ENCODE results near the gene FAM193B.

The FAM193B gene

GRCh38 chr5:177472460-177473442, 81.6 kb downstream of the FAM193B start:
- Histone ChIP-seq H3K27ac (ENCODE audit: low read depth, low read length) (peak overlapping the region; percentile 94), H3K4me3 (ENCODE audit: low read length) (peak overlapping the region; percentile 98), H3K4me1 (ENCODE audit: insufficient read depth, low read length) (peaks cover 40% of the 10 kb centered on the region), H3K27me3 (ENCODE audit: insufficient read depth, low read length) (no peaks in the 10 kb centered on the region), H3K9me3 (ENCODE audit: insufficient read depth, low read depth, low read length) (no peaks in the 10 kb centered on the region), H3K36me3 (ENCODE audit: insufficient read depth, low read length) (peaks cover 42% of the 10 kb centered on the region), H3K9ac (ENCODE audit: low read depth, low read length) (peak overlapping the region; percentile 98)
- under 1% methylated on average over 93 of the region's 93 CpGs for WGBS

GRCh38 chr5:177471610-177472356, 82.6 kb downstream of the FAM193B start:
- peak overlapping the region; percentile 98 for H3K9ac ChIP-seq (ENCODE audit: low read depth, low read length)
- H3K36me3 ChIP-seq (ENCODE audit: insufficient read depth, low read length) = peaks cover 52% of the 10 kb centered on the region
- peak overlapping the region; percentile 94 for H3K27ac ChIP-seq (ENCODE audit: low read depth, low read length)
- H3K4me3 ChIP-seq (ENCODE audit: low read length) = peak overlapping the region; percentile 98
- WGBS = 63% methylated on average over 14 of the region's 14 CpGs
- H3K9me3 ChIP-seq (ENCODE audit: insufficient read depth, low read depth, low read length) = no peaks in the 10 kb centered on the region
- H3K4me1 ChIP-seq (ENCODE audit: insufficient read depth, low read length) = peaks cover 40% of the 10 kb centered on the region
- no peaks in the 10 kb centered on the region for H3K27me3 ChIP-seq (ENCODE audit: insufficient read depth, low read length)

- Histone ChIP-seq H3K27ac (ENCODE audit: low read depth, low read length) (no peak overlapping the region), H3K4me3 (ENCODE audit: low read length) (peak overlapping the region; percentile 98; the same call in 1 of the 2 replicates), H3K27me3 (ENCODE audit: insufficient read depth, low read length) (no peaks in the 10 kb centered on the region), H3K9me3 (ENCODE audit: insufficient read depth, low read depth, low read length) (no peaks in the 10 kb centered on the region), H3K4me1 (ENCODE audit: insufficient read depth, low read length) (peaks cover 40% of the 10 kb centered on the region), H3K36me3 (ENCODE audit: insufficient read depth, low read length) (peaks cover 60% of the 10 kb centered on the region), H3K9ac (ENCODE audit: low read depth, low read length) (no peak overlapping the region)
- WGBS = 88% methylated on average over 10 of the region's 10 CpGs
These were observed 83.4 kb downstream of the FAM193B start for GRCh38 chr5:177470759-177471536.
